ENCODE measurements around the gene TCF3.

TCF3 gene

DNA sequence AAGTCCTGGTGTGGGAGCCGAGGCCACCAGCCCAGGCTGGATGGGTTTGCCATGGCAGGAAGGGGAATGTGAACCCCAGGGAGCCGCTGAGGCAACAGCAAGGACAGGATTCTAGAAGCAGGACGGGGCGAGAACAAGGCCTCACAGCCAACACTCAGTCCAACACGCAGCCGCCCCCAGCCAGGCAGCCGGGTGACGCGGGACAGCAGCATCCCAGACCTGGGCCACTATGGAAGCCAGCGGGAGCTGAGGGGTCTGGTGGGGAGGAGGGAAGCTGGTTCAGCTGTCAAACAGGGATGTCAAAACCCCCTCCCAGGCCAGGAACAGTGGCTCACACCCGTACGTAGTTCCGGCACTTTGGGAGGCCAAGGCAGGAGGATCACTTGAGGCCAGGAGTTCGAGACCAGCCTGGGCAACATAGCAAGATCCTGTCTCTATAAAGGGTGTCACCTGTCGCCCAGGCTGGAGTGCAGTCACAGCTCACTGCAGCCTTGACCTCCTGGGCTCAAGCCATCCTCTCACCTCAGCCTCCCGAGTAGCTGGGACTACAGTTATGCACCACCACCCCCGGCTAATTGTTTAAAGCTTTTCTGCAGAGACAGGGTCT is 91.1 kb downstream of the TCF3 start:
- TF ChIP-seq, protein P1, sequence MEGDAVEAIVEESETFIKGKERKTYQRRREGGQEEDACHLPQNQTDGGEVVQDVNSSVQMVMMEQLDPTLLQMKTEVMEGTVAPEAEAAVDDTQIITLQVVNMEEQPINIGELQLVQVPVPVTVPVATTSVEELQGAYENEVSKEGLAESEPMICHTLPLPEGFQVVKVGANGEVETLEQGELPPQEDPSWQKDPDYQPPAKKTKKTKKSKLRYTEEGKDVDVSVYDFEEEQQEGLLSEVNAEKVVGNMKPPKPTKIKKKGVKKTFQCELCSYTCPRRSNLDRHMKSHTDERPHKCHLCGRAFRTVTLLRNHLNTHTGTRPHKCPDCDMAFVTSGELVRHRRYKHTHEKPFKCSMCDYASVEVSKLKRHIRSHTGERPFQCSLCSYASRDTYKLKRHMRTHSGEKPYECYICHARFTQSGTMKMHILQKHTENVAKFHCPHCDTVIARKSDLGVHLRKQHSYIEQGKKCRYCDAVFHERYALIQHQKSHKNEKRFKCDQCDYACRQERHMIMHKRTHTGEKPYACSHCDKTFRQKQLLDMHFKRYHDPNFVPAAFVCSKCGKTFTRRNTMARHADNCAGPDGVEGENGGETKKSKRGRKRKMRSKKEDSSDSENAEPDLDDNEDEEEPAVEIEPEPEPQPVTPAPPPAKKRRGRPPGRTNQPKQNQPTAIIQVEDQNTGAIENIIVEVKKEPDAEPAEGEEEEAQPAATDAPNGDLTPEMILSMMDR (IDR thresholded peaks at IDR 0.05; ENCODE audit: low read depth, low read length): no peak
- no peak for DNase-seq (ENCODE audit: extremely low read depth, low read depth)

DNA sequence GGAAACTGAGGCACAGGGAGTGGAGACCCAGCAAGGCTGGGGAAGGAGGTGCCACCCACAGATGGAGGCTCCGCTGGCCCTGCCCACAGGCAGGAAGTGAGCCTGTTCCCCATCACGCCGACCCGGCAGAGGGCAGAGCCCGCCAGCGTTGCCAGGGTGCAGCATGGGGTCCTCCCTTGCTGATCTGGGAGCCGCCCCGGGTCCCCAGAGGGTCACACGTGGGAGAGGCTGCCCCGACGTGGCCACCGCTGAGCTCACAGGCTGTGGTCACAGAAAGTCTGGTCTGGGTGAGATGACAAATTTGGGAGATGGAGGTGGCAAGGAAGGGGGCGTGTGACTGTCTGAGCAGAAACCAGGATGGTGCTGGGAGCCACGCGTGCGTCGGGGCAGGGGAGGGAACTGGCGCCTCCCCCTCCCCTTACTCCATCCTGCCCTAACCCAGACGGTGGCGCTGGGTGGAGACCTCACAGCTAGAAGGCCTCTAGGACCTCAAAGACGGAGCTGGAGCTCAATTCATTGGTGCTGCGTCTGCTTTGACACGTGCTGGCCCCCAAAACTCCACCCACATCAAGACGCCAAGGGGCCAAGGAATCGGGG is 92.0 kb downstream of the TCF3 start:
- TF ChIP-seq, protein P1 (IDR thresholded peaks at IDR 0.05; ENCODE audit: low read depth, low read length): no peak
- DNase-seq (ENCODE audit: extremely low read depth, low read depth): no peak

All from AG09319 (cell line).